Fibroblast of pulmonary artery (primary cell): ENCODE measurements around the gene NIN.

Experiments
- DNase-seq: peaks from one replicate; pipeline ENCODE4 v3.0.0-alpha.2; 2010; ENCODE audit warnings: low read depth
- H3K4me3 ChIP-seq: replicated peaks from 2 replicates; pipeline ENCODE4 v1.5.1; 2011; ENCODE audit warnings: low read depth, mild to moderate bottlenecking, control low read depth, low read length, moderate library complexity
- CTCF ChIP-seq: IDR thresholded peaks from 2 replicates; pipeline ENCODE4 v1.5.1; 2011; ENCODE audit warnings: mild to moderate bottlenecking, control low read depth, low read length, inconsistent platforms; ENCODE audit errors: missing control alignments

Gene NIN

GRCh38 chr14:50783563-50783962, 47.4 kb downstream of the NIN start:
- no peak overlapping the region for H3K4me3 ChIP-seq
- no peak for DNase-seq
- TF ChIP-seq CTCF, result no peak

DNA sequence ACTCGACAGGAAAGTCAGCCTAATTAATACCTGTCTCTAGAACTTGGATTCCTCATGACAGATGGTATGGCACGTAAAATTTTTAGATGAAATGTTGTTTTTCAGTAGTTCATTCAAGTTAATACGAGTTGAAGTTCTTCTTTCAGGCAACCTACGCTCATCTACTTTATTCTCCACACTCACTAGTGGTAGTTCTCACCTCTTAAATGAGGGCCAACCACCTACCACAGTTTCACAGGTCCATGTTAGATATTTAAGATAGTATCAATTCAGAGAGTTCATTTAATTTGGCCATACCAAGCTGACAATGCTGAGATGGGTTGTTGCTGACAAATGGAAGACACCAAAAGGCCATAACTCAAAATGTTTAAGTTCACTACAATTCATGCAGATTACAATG, 50.6 kb downstream of the NIN start:
- TF ChIP-seq CTCF, result no peak
- no peak overlapping the region for H3K4me3 ChIP-seq
- DNase-seq, result no peak

GRCh38 chr14:50778721-50779483, 52.1 kb downstream of the NIN start:
- H3K4me3 ChIP-seq, result no peak overlapping the region
- no peak for DNase-seq
- no peak for TF ChIP-seq CTCF

- no peak overlapping the region for H3K4me3 ChIP-seq
- no peak for DNase-seq
- TF ChIP-seq CTCF, result no peak
Observed at GRCh38 chr14:50776522-50776921, 54.4 kb downstream of the NIN start.

DNA sequence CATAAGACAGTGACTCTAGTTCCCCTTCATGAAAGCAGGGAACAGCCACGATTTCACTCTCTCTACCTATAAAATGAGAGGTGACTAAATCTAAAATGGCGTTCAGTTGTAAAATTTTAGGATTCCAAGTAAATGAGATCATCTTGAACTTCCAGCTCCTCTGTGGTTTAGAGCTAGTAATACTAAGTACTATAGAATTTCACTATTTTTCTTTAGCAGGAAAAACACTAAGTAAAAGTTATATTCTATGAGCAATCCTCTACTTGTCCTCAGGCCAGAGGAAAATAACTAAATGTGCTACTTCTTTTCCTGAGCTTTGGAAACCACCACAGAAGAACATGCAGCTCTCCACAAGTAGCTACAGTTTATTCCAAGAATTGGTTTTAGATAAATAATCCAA, 55.6 kb downstream of the NIN start:
- DNase-seq, result peak; percentile 79
- TF ChIP-seq CTCF, result no peak

GRCh38 chr14:50774542-50775267, 56.3 kb downstream of the NIN start:
- no peak overlapping the region for H3K4me3 ChIP-seq
- no peak for DNase-seq
- no peak for TF ChIP-seq CTCF

More for the DNA sequence above, 55.6 kb downstream of the NIN start:
- H3K4me3 ChIP-seq, result no peak overlapping the region
